ENCODE measurements around the gene HECTD2.

Gene HECTD2

GRCh38 chr10:91552274-91553095, 142.3 kb downstream of the HECTD2 start:
- no peak overlapping the region for H3K27ac ChIP-seq
- no peaks in the 10 kb centered on the region for H3K4me1 ChIP-seq
- H2AFZ ChIP-seq, result no peak overlapping the region
- H3K9ac ChIP-seq, result no peak overlapping the region
- H3K4me3 ChIP-seq (ENCODE audit: low read depth, low read length), result no peak overlapping the region
- no peaks in the 10 kb centered on the region for H3K36me3 ChIP-seq (ENCODE audit: control insufficient read depth, insufficient read depth, low read length)
- no peak overlapping the region for H3K4me2 ChIP-seq (ENCODE audit: low read length)
- H3K9me3 ChIP-seq (ENCODE audit: control insufficient read depth, low read length), result no peaks in the 10 kb centered on the region
- no peaks in the 10 kb centered on the region for H3K79me2 ChIP-seq
- H3K27me3 ChIP-seq (ENCODE audit: control insufficient read depth, insufficient read depth, low read length), result no peaks in the 10 kb centered on the region
- TF ChIP-seq, protein P1, sequence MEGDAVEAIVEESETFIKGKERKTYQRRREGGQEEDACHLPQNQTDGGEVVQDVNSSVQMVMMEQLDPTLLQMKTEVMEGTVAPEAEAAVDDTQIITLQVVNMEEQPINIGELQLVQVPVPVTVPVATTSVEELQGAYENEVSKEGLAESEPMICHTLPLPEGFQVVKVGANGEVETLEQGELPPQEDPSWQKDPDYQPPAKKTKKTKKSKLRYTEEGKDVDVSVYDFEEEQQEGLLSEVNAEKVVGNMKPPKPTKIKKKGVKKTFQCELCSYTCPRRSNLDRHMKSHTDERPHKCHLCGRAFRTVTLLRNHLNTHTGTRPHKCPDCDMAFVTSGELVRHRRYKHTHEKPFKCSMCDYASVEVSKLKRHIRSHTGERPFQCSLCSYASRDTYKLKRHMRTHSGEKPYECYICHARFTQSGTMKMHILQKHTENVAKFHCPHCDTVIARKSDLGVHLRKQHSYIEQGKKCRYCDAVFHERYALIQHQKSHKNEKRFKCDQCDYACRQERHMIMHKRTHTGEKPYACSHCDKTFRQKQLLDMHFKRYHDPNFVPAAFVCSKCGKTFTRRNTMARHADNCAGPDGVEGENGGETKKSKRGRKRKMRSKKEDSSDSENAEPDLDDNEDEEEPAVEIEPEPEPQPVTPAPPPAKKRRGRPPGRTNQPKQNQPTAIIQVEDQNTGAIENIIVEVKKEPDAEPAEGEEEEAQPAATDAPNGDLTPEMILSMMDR (IDR thresholded peaks at IDR 0.05), result peak; percentile 17

- no peak overlapping the region for H3K4me3 ChIP-seq (ENCODE audit: low read depth, low read length)
- H3K4me2 ChIP-seq (ENCODE audit: low read length), result no peak overlapping the region
- H3K27me3 ChIP-seq (ENCODE audit: control insufficient read depth, insufficient read depth, low read length), result no peaks in the 10 kb centered on the region
- TF ChIP-seq, protein P1 (IDR thresholded peaks at IDR 0.05), result no peak
- no peak overlapping the region for H3K27ac ChIP-seq
- H3K36me3 ChIP-seq (ENCODE audit: control insufficient read depth, insufficient read depth, low read length), result no peaks in the 10 kb centered on the region
- H3K9me3 ChIP-seq (ENCODE audit: control insufficient read depth, low read length), result no peaks in the 10 kb centered on the region
- no peak overlapping the region for H2AFZ ChIP-seq
- no peaks in the 10 kb centered on the region for H3K79me2 ChIP-seq
- no peaks in the 10 kb centered on the region for H3K4me1 ChIP-seq
- H3K9ac ChIP-seq, result no peak overlapping the region
Observed at GRCh38 chr10:91555455-91555854, 145.3 kb downstream of the HECTD2 start.

GRCh38 chr10:91556691-91557566, 146.8 kb downstream of the HECTD2 start:
- H3K27me3 ChIP-seq (ENCODE audit: control insufficient read depth, insufficient read depth, low read length), result no peaks in the 10 kb centered on the region
- no peak overlapping the region for H2AFZ ChIP-seq
- H3K36me3 ChIP-seq (ENCODE audit: control insufficient read depth, insufficient read depth, low read length), result no peaks in the 10 kb centered on the region
- H3K79me2 ChIP-seq, result no peaks in the 10 kb centered on the region
- no peaks in the 10 kb centered on the region for H3K9me3 ChIP-seq (ENCODE audit: control insufficient read depth, low read length)
- TF ChIP-seq, protein P1 (IDR thresholded peaks at IDR 0.05), result no peak
- H3K4me2 ChIP-seq (ENCODE audit: low read length), result no peak overlapping the region
- H3K27ac ChIP-seq, result no peak overlapping the region
- no peak overlapping the region for H3K9ac ChIP-seq
- no peak overlapping the region for H3K4me3 ChIP-seq (ENCODE audit: low read depth, low read length)
- H3K4me1 ChIP-seq, result no peaks in the 10 kb centered on the region

- H3K4me3 ChIP-seq (ENCODE audit: low read depth, low read length), result no peak overlapping the region
- H3K4me2 ChIP-seq (ENCODE audit: low read length), result no peak overlapping the region
- H3K36me3 ChIP-seq (ENCODE audit: control insufficient read depth, insufficient read depth, low read length), result no peaks in the 10 kb centered on the region
- TF ChIP-seq, protein P1 (IDR thresholded peaks at IDR 0.05), result no peak
- H3K9me3 ChIP-seq (ENCODE audit: control insufficient read depth, low read length), result no peaks in the 10 kb centered on the region
- no peaks in the 10 kb centered on the region for H3K79me2 ChIP-seq
- H2AFZ ChIP-seq, result no peak overlapping the region
- no peak overlapping the region for H3K9ac ChIP-seq
- no peaks in the 10 kb centered on the region for H3K4me1 ChIP-seq
- no peaks in the 10 kb centered on the region for H3K27me3 ChIP-seq (ENCODE audit: control insufficient read depth, insufficient read depth, low read length)
- H3K27ac ChIP-seq, result no peak overlapping the region
Observed at GRCh38 chr10:91557651-91558111, 147.5 kb downstream of the HECTD2 start.

All from parathyroid adenoma (tissue), 2 donors.